ENCODE results near the gene ERCC1.

ERCC1 gene

GRCh38 chr19:45370410-45371204 lies 53.1 kb downstream of the ERCC1 start, which contains the start of gene ERCC2:
TSS of gene ERCC2 (minus strand) at chr19:45370573. CDS start at chr19:45370540, 33 bp downstream.
- no peak for TF ChIP-seq CTCF (IDR thresholded peaks at IDR 0.05; ENCODE audit: extremely low read depth, missing control alignments)
- DNase-seq (ENCODE audit: low spot score) = peak; percentile 100

- no peak for TF ChIP-seq CTCF (IDR thresholded peaks at IDR 0.05; ENCODE audit: extremely low read depth, missing control alignments)
- no peak for DNase-seq (ENCODE audit: low spot score)
These were observed 54.9 kb downstream of the ERCC1 start for GRCh38 chr19:45368737-45369340.

GRCh38 chr19:45368127-45368526 lies 55.6 kb downstream of the ERCC1 start:
- DNase-seq (ENCODE audit: low spot score) = no peak
- TF ChIP-seq CTCF (IDR thresholded peaks at IDR 0.05; ENCODE audit: extremely low read depth, missing control alignments) = no peak

DNA sequence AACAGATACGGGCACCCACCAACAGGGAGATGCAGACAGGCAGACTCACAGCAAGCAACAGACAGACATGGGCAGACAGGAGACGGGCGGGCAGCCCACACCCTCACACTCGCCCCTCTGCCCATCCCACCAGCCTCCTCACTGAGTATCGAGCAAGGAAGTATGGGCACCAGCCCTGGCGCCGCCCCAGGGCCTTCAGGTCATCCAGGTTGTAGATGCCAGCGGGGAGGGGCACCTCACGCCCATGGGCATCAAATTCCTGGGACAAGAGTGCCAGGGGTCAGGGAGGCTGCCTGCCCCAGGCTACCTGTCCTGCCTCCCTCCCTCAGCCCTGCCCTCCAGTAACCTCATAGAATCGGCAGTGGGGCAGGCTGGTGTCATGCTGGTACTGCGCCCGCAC lies 59.0 kb downstream of the ERCC1 start:
- no peak for DNase-seq (ENCODE audit: low spot score)
- TF ChIP-seq CTCF (IDR thresholded peaks at IDR 0.05; ENCODE audit: extremely low read depth, missing control alignments) = no peak

DNA sequence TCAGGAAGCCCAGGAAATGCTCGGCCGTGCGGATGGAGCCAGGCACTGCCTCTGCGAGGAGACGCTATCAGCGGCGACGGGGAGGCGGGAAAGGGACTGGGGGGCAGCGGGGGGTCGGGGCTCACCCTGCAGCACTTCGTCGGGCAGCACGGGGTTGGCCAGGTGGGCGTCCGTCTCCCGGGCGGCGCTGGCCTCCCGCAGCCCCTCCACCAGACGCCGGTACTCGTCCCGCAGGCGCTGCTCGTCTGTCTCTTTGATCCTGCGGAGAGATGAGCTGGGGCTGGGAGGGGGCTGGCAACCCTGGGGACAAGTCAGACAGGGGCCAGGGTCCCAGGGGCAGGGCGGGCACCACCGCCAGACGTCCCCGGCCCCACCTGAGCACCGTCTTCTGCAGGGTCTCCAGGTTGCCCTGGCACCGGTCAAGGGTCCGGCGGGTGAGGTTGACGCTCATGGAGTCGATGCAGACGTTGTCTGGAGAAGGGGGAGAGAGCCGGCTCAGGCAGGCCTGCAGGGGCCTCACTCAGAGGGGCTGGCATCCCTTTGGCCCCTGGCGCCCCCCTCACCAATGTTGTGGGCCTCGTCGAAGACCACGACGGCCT lies 59.8 kb downstream of the ERCC1 start:
- no peak for DNase-seq (ENCODE audit: low spot score)
- TF ChIP-seq CTCF (IDR thresholded peaks at IDR 0.05; ENCODE audit: extremely low read depth, missing control alignments) = no peak

GRCh38 chr19:45362291-45362690 lies 61.4 kb downstream of the ERCC1 start:
- DNase-seq (ENCODE audit: low spot score) = no peak
- TF ChIP-seq CTCF (IDR thresholded peaks at IDR 0.05; ENCODE audit: extremely low read depth, missing control alignments) = no peak

GRCh38 chr19:45361608-45362007 lies 62.1 kb downstream of the ERCC1 start:
- no peak for DNase-seq (ENCODE audit: low spot score)
- TF ChIP-seq CTCF (IDR thresholded peaks at IDR 0.05; ENCODE audit: extremely low read depth, missing control alignments) = no peak
